GM19240 (cell line): ENCODE data around the gene ACRBP.
A peak's percentile ranks its signal among the peaks of the same experiment; 100 is the strongest.

ENCODE experiments used
- DNase-seq: peaks from one replicate; pipeline ENCODE4 v3.0.0; 2011; ENCODE audit warnings: low spot score; ENCODE audit not compliant: insufficient read length

The ACRBP gene

GRCh38 chr12:6647083-6647604 lies at the start of gene ACRBP:
Gene ACRBP (minus strand): TSS chr12:6647432. CDS start chr12:6647366, 66 bp downstream.
- DNase-seq = no peak

GRCh38 chr12:6695313-6696045 lies 48.2 kb upstream of the ACRBP start:
- no peak for DNase-seq

- DNase-seq = no peak
These were observed 47.5 kb upstream of the ACRBP start for GRCh38 chr12:6694701-6695100.

DNA sequence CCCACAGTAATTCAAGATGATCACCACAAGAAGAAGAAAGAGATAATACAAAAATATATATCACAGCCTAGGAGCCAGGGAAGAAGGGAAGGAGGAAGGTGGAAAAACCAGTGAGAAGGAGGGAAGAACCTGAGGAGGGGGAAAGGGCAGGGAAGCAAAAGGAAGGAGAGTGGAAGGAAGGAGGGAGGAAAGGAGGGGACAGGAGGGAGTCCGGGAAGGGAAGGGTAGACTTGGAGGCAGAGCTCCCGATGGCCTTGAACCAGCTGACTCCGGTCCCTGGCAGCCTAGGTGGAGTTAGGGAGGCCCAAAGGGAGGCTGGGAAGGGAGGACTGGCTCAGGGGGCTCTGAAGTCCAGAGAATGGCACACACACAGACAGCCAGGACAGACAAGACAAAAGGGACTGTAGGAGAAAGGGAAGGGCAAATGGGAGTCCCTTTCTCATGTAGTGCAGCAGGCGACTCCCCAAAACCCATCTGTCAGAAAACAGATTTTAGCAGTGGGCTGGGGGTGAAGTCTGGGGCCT lies 46.7 kb upstream of the ACRBP start:
- no peak for DNase-seq

GRCh38 chr12:6692888-6693287 lies 45.7 kb upstream of the ACRBP start:
- no peak for DNase-seq

DNA sequence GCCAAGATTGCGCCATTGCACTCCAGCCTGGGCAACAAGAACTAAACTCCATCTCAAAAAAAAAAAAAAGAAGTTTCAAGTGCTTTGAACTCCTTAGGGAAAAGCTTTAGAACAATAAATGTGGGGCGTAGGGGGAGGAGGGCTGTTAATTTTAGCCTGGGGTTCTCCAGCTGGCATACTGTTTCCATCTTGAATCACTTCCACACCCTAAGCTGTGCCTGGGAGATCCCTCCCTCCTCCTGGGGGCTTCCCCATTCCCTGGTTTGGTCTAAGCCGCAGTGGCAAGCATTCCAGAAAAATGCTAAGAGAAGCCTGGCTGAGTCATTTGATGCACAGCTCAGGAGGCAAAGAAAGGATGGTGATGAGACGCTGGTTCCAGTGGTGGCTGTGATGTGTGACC lies 44.2 kb upstream of the ACRBP start:
- no peak for DNase-seq

DNA sequence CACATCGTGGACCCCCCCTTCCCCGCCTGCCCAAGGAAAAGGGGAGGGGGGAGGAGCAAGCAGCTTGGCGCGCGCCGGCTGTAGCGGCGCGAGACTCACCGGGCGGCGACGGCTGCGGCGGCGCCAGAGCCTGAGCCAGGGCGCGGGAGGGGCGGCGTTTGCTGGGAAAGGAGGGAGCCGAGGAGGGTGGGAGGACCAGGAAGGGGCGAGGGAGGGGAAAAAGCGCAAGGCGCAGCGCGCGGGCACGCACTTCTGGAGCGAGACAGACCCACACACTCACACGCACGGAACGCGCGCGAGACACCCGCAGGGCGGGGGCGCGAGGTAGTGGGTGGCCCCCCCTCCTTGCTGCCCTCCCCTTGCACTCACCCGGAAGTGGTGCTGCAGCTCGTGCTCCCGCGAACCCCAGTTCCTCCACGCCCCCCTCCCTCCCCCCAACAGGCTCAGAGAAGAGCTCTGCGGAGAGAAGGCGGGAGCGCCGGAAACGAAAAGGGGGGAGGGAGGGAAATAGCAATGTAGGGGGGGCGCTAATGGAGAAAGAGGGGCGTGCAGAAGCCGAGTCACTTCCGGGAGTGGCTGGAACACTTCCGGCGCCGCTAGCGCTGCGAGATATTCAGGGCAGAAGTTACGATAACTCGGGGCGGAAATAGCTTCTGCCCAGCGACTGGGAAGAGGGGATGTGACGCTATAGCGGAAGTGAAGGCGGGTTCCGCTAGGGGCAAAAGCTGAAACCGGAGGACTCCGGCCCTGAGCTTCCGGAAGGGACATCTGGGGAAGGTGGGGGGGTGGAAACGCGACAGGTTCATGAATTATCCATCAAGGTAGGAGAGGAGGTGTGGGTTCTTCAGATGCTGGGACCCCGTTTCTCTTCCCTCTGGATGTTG lies 42.0 kb upstream of the ACRBP start, which contains the start of gene ZNF384:
TSS of gene ZNF384 (minus strand) at position 377 of the 884 bp plus-strand sequence. CDS start 9,855 bp downstream, outside the sequence.
- DNase-seq = peak; percentile 99

GRCh38 chr12:6688543-6688998 lies 41.3 kb upstream of the ACRBP start:
- no peak for DNase-seq

- no peak for DNase-seq
These were observed 38.6 kb upstream of the ACRBP start for GRCh38 chr12:6685814-6686213.

- no peak for DNase-seq
These were observed 37.4 kb upstream of the ACRBP start for GRCh38 chr12:6684609-6685008.

GRCh38 chr12:6676962-6677361 lies 29.7 kb upstream of the ACRBP start:
- DNase-seq = no peak

DNA sequence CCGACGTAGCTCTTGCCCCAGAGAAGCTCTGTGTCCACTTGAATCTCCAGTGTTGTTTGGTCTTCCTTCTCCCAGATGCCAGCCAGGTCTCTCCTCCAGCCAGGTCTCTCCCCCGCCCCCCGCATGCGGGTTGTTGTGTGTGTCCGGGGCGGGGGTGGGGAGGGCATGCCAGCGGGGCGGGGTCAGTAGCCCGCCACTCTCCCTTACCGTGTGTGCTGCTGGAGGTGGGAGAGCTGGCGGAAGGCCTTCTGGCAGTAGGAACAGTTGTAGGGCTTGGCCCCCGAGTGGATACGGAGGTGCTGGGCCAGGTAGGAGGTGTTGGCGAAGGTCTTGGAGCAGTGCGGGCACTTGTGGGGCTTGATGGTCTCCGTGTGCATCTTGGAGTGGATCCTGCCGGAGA lies 24.9 kb upstream of the ACRBP start:
- DNase-seq = no peak

DNA sequence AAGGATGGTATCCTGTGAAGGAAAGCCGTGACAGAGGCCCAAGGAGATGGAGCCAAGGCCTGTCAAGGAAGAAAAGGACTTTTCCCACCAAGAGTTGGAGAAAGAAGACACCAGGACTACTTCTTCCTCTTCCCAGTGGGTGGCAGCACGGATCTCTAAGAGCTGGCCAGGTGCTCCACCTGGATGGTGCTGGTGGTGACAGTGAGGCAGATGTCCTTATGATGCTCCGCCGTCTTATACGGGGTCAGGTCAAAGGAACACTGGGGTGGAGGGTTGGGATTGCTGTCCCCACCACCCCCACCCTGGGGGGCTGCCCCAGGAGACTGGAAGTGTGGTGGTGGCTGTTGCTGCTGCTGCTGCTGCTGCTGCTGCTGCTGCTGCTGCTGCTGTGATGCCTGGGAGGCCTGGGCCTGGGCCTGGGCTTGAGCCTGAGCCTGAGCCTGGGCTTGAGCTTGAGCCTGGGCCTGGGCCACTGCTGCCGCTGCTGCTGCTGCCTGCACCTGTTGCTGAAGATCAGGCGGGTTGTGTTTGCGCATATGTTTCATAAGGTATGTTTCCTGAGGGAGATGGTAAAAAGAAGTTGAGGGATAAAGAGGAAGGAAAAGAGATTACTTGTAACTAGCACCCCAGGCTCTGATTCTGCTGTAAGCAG lies 20.5 kb upstream of the ACRBP start:
- DNase-seq = no peak

- DNase-seq = no peak
These were observed 19.0 kb upstream of the ACRBP start for GRCh38 chr12:6666211-6666610.

GRCh38 chr12:6664902-6665301 lies 17.7 kb upstream of the ACRBP start:
- no peak for DNase-seq

DNA sequence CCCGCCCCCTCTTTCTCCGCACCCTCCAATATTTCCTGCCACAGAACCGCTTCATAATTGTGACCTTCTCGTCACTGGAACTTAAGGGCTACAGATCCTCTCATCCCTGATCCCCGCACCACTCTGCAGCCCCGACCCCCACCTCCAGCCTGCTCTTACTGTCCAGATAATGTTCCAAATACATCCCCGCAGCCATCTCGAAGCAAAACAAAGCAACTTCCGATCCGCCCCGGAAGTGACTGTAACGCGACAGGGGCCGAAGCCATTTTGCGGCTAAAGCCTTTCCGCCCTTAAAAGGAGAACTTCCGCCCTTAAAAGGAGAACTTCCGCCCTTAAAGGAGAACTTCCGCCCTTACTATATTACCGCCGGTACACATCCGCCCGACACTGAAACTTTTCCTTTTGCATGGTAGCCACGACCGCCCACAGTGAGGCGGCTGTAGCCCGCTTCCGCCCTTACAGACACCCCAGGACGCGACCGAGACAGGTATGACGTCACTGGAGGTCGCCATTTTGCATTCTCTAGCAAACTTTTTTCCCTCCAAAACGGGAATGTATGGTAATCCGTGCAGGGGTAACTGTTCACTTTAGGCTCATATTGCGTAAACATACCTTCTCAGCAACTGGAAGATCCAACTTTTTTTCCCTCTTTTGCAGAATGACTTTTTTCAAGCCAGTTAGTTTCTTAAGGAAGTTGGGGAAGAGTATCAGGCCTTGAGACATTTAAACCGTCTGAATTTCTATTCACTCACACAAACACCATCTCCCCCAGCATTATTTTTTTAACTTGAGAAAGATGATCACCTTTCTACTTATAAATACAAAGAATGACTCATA lies 15.9 kb upstream of the ACRBP start, which contains the start of gene ING4:
TSS of gene ING4 (minus strand) at position 214 of the 837 bp plus-strand sequence. CDS start at position 196, 18 bp downstream.
- peak; percentile 99 for DNase-seq

- peak; percentile 58 for DNase-seq
These were observed 15.3 kb upstream of the ACRBP start for GRCh38 chr12:6662602-6662905.

GRCh38 chr12:6653987-6654386 lies 6.8 kb upstream of the ACRBP start:
- DNase-seq = no peak

DNA sequence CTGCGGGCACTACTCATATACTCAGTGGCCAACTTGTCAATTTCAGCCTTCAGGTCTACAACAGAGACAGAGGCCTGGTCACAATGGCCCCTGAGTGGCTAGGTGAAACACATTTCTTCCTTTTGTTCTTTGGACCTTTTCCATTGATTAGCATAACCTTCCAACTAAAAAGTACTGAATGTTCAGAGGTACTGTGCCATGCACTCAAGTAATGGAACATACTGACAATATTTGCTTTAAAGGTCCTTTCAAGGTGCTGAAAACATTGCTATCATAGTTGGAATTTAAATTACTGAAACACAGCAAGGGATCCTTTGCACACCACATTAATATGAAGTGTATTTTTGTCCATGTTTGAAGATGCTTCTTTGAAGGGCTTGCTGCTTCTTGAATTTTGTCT lies 6.1 kb upstream of the ACRBP start:
- DNase-seq = no peak

- no peak for DNase-seq
These were observed 5.2 kb upstream of the ACRBP start for GRCh38 chr12:6652391-6652790.
